Progenitor cell of endocrine pancreas (in vitro differentiated cells): Measurements from ENCODE around the gene ABCA1. TPM values are rescaled to one million over a fixed set of nuclear protein-coding genes. Genes with fewer than 3 reads are reported as not detected.
A peak's percentile ranks its signal among the peaks of the same experiment; 100 is the strongest.

Experiments used
- DNase-seq: peaks from one replicate; pipeline ENCODE4 v3.0.0; 2021; ENCODE audit warnings: low spot score; ENCODE audit not compliant: unreplicated experiment
- H3K27ac Mint-ChIP-seq: 2 replicates; pipeline ENCODE4 v1.8.0; 2021; ENCODE audit warnings: mild to moderate bottlenecking, moderate library complexity, mixed read lengths
- H3K27me3 Mint-ChIP-seq: 2 replicates; pipeline ENCODE4 v1.8.0; 2021; ENCODE audit warnings: mixed read lengths
- H3K36me3 Mint-ChIP-seq: 2 replicates; pipeline ENCODE4 v1.8.0; 2022; ENCODE audit warnings: mixed read lengths; ENCODE audit not compliant: insufficient read depth
- H3K4me1 Mint-ChIP-seq: 2 replicates; pipeline ENCODE4 v1.8.0; 2021; ENCODE audit warnings: low read depth, mixed read lengths
- H3K4me3 Mint-ChIP-seq: 2 replicates; pipeline ENCODE4 v1.8.0; 2021; ENCODE audit warnings: low read depth, mild to moderate bottlenecking, moderate library complexity, mixed read lengths
- H3K9me3 Mint-ChIP-seq: 2 replicates; pipeline ENCODE4 v1.8.0; 2021; ENCODE audit warnings: low read depth, mixed read lengths
- CTCF ChIP-seq: fragments of 200-600 bp; sonication (generic); IDR thresholded peaks from one replicate; pipeline ENCODE4 v1.5.0; 2021; ENCODE audit warnings: antibody characterized with exemption, mild to moderate bottlenecking; ENCODE audit not compliant: unreplicated experiment
- total RNA-seq: library from RNA; stranded (reverse); gene quantifications from 2 replicates; pipeline ENCODE4 v1.2.1, GENCODE V29; 2021

The ABCA1 gene
- total RNA-seq, 1 donor from 2014 or later, result 41.1 TPM

- Mint-ChIP-seq H3K9me3 (no peaks in the 10 kb centered on the region), H3K4me3 (no peak overlapping the region), H3K36me3 (peaks cover 10% of the 10 kb centered on the region), H3K4me1 (no peaks in the 10 kb centered on the region), H3K27ac (no peak overlapping the region), H3K27me3 (no peaks in the 10 kb centered on the region)
- no peak for TF ChIP-seq CTCF
- no peak for DNase-seq
These were observed 169.0 kb downstream of the ABCA1 start for GRCh38 chr9:104758974-104759373.

GRCh38 chr9:104750185-104750767, 177.7 kb downstream of the ABCA1 start:
- no peak for DNase-seq
- Mint-ChIP-seq H3K4me1 (peaks cover 23% of the 10 kb centered on the region), H3K27me3 (no peaks in the 10 kb centered on the region), H3K27ac (no peak overlapping the region), H3K9me3 (no peaks in the 10 kb centered on the region), H3K4me3 (no peak overlapping the region), H3K36me3 (peaks cover 1% of the 10 kb centered on the region)
- no peak for TF ChIP-seq CTCF

- peaks cover 23% of the 10 kb centered on the region for H3K4me1 Mint-ChIP-seq
- no peaks in the 10 kb centered on the region for H3K36me3 Mint-ChIP-seq
- H3K4me3 Mint-ChIP-seq, result peak overlapping the region; percentile 93
- TF ChIP-seq CTCF, result no peak
- no peak for DNase-seq
- H3K9me3 Mint-ChIP-seq, result no peaks in the 10 kb centered on the region
- peak overlapping the region; percentile 98 for H3K27ac Mint-ChIP-seq
- no peaks in the 10 kb centered on the region for H3K27me3 Mint-ChIP-seq
These were observed 179.5 kb downstream of the ABCA1 start for GRCh38 chr9:104748359-104749031.

GRCh38 chr9:104747565-104748358, 180.2 kb downstream of the ABCA1 start, which contains the start of gene NIPSNAP3A:
Gene NIPSNAP3A (plus strand): TSS chr9:104747683. CDS start chr9:104747793, 110 bp downstream.
- H3K4me3 Mint-ChIP-seq, result peak within 1 kb of the TSS; percentile 93
- peak within 1 kb of the TSS; percentile 98 for H3K27ac Mint-ChIP-seq
- no peak for TF ChIP-seq CTCF
- peaks cover 26% of the 10 kb centered on the region for H3K4me1 Mint-ChIP-seq
- H3K9me3 Mint-ChIP-seq, result no peaks in the 10 kb centered on the region
- peak; percentile 63 for DNase-seq
- no peaks in the 10 kb centered on the region for H3K36me3 Mint-ChIP-seq
- H3K27me3 Mint-ChIP-seq, result no peaks in the 10 kb centered on the region

GRCh38 chr9:104747245-104747564, 180.8 kb downstream of the ABCA1 start:
- Mint-ChIP-seq H3K9me3 (no peaks in the 10 kb centered on the region), H3K36me3 (no peaks in the 10 kb centered on the region), H3K4me1 (peaks cover 30% of the 10 kb centered on the region), H3K27me3 (no peaks in the 10 kb centered on the region), H3K27ac (peak overlapping the region; percentile 98), H3K4me3 (peak overlapping the region; percentile 93)
- TF ChIP-seq CTCF, result no peak
- no peak for DNase-seq
